ENCODE data around the gene INTS7. TPM values are rescaled to one million over a fixed set of nuclear protein-coding genes. Genes with fewer than 3 reads are reported as not detected.
"Not testable (repeated sequence)": the region's sequence is repeated elsewhere in the genome, so short reads cannot be mapped to it uniquely, and the experiment has no call there.

Gene INTS7
- total RNA-seq, 3 donors from 2014 or later: 6.6 to 16.7 (median 10.8) TPM

DNA sequence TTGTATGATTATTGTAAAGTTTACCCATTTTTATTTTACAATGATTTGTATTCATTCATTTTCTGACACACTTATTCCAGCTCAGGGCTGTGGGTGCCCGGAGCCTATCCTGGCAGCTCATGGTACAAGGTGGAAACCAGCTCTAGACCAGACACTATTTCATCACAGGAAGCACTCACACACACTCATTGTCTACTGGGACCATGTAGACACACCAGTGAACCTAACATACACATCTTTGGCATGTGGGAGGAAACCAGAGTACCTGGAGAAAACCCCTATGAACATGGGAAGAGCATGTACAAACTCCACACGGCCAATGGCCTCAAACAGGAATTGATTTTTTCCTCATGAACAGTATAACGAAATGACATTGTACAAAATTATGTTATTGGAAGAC is 2.5 kb upstream of the INTS7 start:
- intact Hi-C loops (cut with DNase I; ENCODE audit: low total_unique reads): no loop called here
- H3K36me3 ChIP-seq: no peaks in the 10 kb centered on the region
- no peak overlapping the region for H3K4me3 ChIP-seq
- TF ChIP-seq, protein P1, sequence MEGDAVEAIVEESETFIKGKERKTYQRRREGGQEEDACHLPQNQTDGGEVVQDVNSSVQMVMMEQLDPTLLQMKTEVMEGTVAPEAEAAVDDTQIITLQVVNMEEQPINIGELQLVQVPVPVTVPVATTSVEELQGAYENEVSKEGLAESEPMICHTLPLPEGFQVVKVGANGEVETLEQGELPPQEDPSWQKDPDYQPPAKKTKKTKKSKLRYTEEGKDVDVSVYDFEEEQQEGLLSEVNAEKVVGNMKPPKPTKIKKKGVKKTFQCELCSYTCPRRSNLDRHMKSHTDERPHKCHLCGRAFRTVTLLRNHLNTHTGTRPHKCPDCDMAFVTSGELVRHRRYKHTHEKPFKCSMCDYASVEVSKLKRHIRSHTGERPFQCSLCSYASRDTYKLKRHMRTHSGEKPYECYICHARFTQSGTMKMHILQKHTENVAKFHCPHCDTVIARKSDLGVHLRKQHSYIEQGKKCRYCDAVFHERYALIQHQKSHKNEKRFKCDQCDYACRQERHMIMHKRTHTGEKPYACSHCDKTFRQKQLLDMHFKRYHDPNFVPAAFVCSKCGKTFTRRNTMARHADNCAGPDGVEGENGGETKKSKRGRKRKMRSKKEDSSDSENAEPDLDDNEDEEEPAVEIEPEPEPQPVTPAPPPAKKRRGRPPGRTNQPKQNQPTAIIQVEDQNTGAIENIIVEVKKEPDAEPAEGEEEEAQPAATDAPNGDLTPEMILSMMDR (IDR thresholded peaks at IDR 0.05): no peak
- TF ChIP-seq POLR2A (IDR thresholded peaks at IDR 0.05): no peak
- no peak for TF ChIP-seq POLR2AphosphoS5 (IDR thresholded peaks at IDR 0.05)
- H3K27ac ChIP-seq: no peak overlapping the region
- no peaks in the 10 kb centered on the region for H3K27me3 ChIP-seq
- peaks cover 0 to 5% of the 10 kb centered on the region in 2 donors for H3K4me1 ChIP-seq
- no peak for DNase-seq (ENCODE audit: low spot score in 2 of 2)
- no peaks in the 10 kb centered on the region for H3K9me3 ChIP-seq

DNA sequence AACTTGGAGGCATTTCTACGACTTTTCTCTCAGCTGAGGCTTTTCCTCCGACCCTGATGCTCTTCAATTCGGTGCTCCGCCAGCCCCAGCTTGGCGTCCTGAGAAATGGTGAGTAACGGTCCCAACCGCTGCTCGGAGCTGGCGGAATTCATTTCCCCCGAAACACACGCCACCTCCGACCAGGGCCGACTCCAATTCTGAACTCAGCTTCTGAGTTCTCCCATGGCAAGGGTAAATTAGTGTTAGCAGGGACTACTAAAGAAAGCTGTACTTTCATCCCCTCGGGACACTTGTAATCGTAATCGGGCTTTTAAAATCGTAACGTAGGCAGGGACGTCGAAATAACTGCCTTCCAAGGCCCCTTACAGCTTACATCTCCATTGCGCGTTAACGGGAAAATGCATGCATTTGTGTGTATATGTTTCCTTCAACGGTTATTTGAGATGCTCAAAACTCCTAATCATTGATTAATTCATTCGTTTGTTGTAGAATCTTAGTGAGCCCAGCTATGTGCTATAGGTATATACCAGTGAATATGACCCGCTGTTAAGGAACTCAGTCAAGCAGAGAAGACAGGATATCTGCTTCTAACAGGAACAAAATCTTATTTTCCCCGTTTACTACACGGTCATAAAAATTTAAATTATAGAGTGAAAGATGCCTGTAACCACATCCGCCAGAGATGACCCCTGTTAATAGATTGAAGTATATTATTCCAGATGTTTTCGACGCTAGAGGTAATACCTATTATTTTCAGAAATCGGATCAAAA is 663 bp upstream of the INTS7 start:
- Histone ChIP-seq H3K4me1 (peaks cover 0 to 5% of the 10 kb centered on the region in 2 donors), H3K36me3 (no peaks in the 10 kb centered on the region), H3K27me3 (no peaks in the 10 kb centered on the region), H3K4me3 (peak overlapping the region; percentile 54 to 82 (median 59)), H3K9me3 (no peaks in the 10 kb centered on the region), H3K27ac (peak overlapping the region; percentile 60 to 95)
- no peak for TF ChIP-seq POLR2AphosphoS5 (IDR thresholded peaks at IDR 0.05)
- TF ChIP-seq, protein P1 (IDR thresholded peaks at IDR 0.05): no peak
- TF ChIP-seq POLR2A (IDR thresholded peaks at IDR 0.05): no peak
- intact Hi-C loops (cut with DNase I; ENCODE audit: low total_unique reads): no loop called here
- no peak for DNase-seq (ENCODE audit: low spot score in 2 of 2)

DNA sequence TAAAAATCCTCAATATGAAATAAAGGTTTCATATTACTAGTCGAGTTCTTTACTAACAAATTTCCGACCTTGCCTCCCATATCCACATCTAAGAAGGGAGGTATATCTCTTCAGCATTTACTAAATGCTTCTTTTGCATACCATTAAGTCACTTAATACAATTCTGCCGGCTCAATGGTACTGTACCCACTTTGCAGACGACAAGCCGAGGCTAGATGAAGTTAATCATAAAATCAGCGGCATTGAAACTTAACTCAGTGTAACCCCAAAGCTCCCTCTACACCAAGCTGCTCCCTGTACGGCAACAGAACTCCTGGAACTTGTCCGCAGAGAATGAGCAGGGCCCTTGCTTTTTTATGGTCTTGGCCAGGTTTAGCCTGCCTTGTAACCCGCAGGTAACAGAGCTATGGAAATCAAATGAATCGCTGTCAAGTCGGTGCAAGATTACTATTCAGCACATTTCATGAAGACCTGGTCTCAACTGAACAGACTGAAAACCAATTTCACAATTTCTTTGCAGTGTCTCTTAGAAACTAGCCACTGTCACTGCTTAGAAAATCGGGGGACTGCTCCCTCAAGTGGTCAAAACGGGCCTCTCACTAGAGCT is 738 bp downstream of the INTS7 start:
- intact Hi-C loops (cut with DNase I; ENCODE audit: low total_unique reads): no loop called here
- Histone ChIP-seq H3K27me3 (no peaks in the 10 kb centered on the region), H3K4me3 (peak overlapping the region; percentile 54 to 82 (median 59)), H3K36me3 (no peaks in the 10 kb centered on the region), H3K9me3 (no peaks in the 10 kb centered on the region), H3K4me1 (peaks cover 0 to 5% of the 10 kb centered on the region in 2 donors), H3K27ac (peak overlapping the region; percentile 60 to 95)
- no peak for TF ChIP-seq POLR2A (IDR thresholded peaks at IDR 0.05)
- TF ChIP-seq, protein P1 (IDR thresholded peaks at IDR 0.05): no peak
- TF ChIP-seq POLR2AphosphoS5 (IDR thresholded peaks at IDR 0.05): no peak
- no peak for DNase-seq (ENCODE audit: low spot score in 2 of 2)

DNA sequence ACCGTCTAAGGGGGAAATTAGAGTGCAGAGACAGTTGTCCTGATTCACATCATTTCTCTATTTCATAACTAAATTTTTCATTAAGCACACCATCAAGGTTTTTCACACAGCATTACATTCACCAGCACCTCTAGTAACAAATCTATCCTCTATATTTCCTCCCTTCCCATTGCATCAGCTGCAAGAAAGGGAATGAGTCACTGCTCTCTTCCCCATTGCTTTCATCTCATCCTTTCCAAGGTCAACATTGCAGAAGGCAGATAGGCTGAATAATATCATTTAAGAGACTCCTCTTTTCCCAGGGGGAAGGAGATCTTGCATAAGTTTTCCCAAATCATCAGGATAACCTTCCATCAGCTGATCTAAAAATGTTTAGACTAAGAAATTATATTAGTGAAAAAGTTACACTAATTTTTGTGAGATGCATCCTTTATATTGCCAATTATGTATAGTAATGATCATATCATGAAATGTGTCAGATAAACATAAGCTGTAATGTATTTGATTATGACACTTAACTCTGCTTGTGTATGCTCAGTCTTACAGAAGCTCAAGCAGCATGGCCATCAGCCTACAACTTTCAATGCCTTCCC is 4.3 kb downstream of the INTS7 start:
- Histone ChIP-seq H3K4me1 (peaks cover 0 to 2% of the 10 kb centered on the region in 2 donors), H3K4me3 (no peak overlapping the region), H3K27me3 (no peaks in the 10 kb centered on the region), H3K27ac (no peak overlapping the region), H3K9me3 (no peaks in the 10 kb centered on the region), H3K36me3 (no peaks in the 10 kb centered on the region)
- no peak for DNase-seq (ENCODE audit: low spot score in 2 of 2)
- intact Hi-C loops (cut with DNase I; ENCODE audit: low total_unique reads): no loop called here
- TF ChIP-seq, protein P1 (IDR thresholded peaks at IDR 0.05): no peak
- TF ChIP-seq POLR2AphosphoS5 (IDR thresholded peaks at IDR 0.05): no peak
- TF ChIP-seq POLR2A (IDR thresholded peaks at IDR 0.05): no peak

DNA sequence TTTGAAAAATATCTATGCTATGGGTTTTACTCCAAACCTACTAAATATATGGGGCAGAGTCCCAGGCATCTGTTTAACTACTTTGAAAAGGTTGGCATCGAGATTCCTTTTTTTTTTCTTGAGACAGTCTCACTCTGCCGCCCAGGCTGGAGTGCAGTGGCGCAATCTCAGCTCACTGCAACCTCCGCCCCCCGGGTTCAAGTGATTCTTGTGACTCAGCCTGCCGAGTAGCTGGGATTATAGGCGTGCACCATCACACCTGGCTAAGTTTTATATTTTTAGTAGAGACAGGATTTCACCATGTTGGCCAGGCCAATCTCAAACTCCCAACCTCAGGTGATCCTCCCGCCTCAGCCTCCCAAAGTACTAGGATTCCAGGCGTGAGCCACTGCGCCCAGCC is 7.6 kb downstream of the INTS7 start:
- H3K36me3 ChIP-seq; intact Hi-C loops (cut with DNase I; ENCODE audit: low total_unique reads); H3K4me1 ChIP-seq; H3K27me3 ChIP-seq; DNase-seq (ENCODE audit: low spot score in 2 of 2); H3K4me3 ChIP-seq; H3K27ac ChIP-seq; H3K9me3 ChIP-seq: not testable (repeated sequence)

All from breast epithelium (tissue), 4 donors.